GM10266 (cell line): ENCODE measurements around the gene CERT1.

Experiments used
- DNase-seq: peaks from one replicate; pipeline ENCODE4 v3.0.0; 2012; ENCODE audit errors: extremely low spot score
- CTCF ChIP-seq: IDR thresholded peaks from 2 replicates; pipeline ENCODE4 v1.5.1; 2012; ENCODE audit warnings: mild to moderate bottlenecking, low read depth; ENCODE audit not compliant: control insufficient read depth, insufficient read depth; ENCODE audit errors: missing control alignments

The CERT1 gene

GRCh38 chr5:75473463-75473862 is 38.0 kb downstream of the CERT1 start:
- no peak for TF ChIP-seq CTCF
- DNase-seq, result no peak

- no peak for TF ChIP-seq CTCF
- no peak for DNase-seq
Measured at GRCh38 chr5:75472973-75473372, 38.5 kb downstream of the CERT1 start.

- no peak for TF ChIP-seq CTCF
- no peak for DNase-seq
Measured at GRCh38 chr5:75471193-75471592, 40.2 kb downstream of the CERT1 start.

GRCh38 chr5:75469017-75469416 is 42.4 kb downstream of the CERT1 start:
- no peak for DNase-seq
- TF ChIP-seq CTCF, result no peak

- no peak for DNase-seq
- no peak for TF ChIP-seq CTCF
Measured at GRCh38 chr5:75468593-75468992, 42.8 kb downstream of the CERT1 start.

GRCh38 chr5:75466006-75466716 is 45.3 kb downstream of the CERT1 start:
- DNase-seq, result no peak
- no peak for TF ChIP-seq CTCF

- TF ChIP-seq CTCF, result no peak
- no peak for DNase-seq
Measured at GRCh38 chr5:75465480-75465879, 45.9 kb downstream of the CERT1 start.
